Mucosa of descending colon (tissue), 3 donors: ENCODE results near the gene SPATA6L. TPM values are rescaled to one million over a fixed set of nuclear protein-coding genes. Genes with fewer than 3 reads are reported as not detected.

Experiments
- ATAC-seq: fragments of 200-7000 bp; cut with Tn5 transposase; one replicate; pipeline ENCODE4 v1.9.1; 2020; ENCODE audit warnings: mild to moderate bottlenecking, moderate library complexity
- DNase-seq, 3 donors: peaks; one replicate each; pipeline ENCODE4 v3.0.0-alpha.2; 2020
- H3K36me3 ChIP-seq: fragments of 200-600 bp; one replicate; pipeline ENCODE4 v1.8.0; 2021; ENCODE audit warnings: low read depth, mild to moderate bottlenecking
- H3K4me1 ChIP-seq: fragments of 200-600 bp; one replicate; pipeline ENCODE4 v1.8.0; 2021; ENCODE audit warnings: low read depth, mild to moderate bottlenecking
- H3K4me3 ChIP-seq: fragments of 200-600 bp; one replicate; pipeline ENCODE4 v1.8.0; 2021; ENCODE audit warnings: mild to moderate bottlenecking
- H3K9me3 ChIP-seq: fragments of 200-600 bp; one replicate; pipeline ENCODE4 v1.8.0; 2021; ENCODE audit warnings: mild to moderate bottlenecking
- CTCF ChIP-seq: fragments of 200-600 bp; IDR thresholded peaks from one replicate; pipeline ENCODE4 v1.8.0; 2022; ENCODE audit warnings: antibody characterized with exemption, mild to moderate bottlenecking
- intact Hi-C, 2 donors: fragments of 100-400 bp; cut with DNase I in 1 of 2; cut with micrococcal nuclease in 1 of 2; formaldehyde crosslinking; loops; one replicate each; pipeline versions ENCODE4 v1.11.0 to v1.11.1; 2022; cut with DNase I, micrococcal nuclease
- total RNA-seq, 3 donors: library from RNA; stranded (reverse); fragmentation: NEBNext Ultra II Directional in 2 of 3; extraction: Animal tissue kit (Norgen Biotek cat#: 25700) in 2 of 3; gene quantifications; one replicate each; pipeline versions ENCODE4 v1.2.1 to v1.2.4, GENCODE V29; 2021 to 2023
- donor health status: DM: no; HTN: no; CAD: no; lungs with moderate emphysema.
- donor health status: DM: no; HTN: no; CAD: no.
- donor health status: DM: no; HTN: yes; CAD: no.

Gene SPATA6L
- total RNA-seq, 3 donors from 2014 or later: 4.5 to 4.9 (median 4.7) TPM

DNA sequence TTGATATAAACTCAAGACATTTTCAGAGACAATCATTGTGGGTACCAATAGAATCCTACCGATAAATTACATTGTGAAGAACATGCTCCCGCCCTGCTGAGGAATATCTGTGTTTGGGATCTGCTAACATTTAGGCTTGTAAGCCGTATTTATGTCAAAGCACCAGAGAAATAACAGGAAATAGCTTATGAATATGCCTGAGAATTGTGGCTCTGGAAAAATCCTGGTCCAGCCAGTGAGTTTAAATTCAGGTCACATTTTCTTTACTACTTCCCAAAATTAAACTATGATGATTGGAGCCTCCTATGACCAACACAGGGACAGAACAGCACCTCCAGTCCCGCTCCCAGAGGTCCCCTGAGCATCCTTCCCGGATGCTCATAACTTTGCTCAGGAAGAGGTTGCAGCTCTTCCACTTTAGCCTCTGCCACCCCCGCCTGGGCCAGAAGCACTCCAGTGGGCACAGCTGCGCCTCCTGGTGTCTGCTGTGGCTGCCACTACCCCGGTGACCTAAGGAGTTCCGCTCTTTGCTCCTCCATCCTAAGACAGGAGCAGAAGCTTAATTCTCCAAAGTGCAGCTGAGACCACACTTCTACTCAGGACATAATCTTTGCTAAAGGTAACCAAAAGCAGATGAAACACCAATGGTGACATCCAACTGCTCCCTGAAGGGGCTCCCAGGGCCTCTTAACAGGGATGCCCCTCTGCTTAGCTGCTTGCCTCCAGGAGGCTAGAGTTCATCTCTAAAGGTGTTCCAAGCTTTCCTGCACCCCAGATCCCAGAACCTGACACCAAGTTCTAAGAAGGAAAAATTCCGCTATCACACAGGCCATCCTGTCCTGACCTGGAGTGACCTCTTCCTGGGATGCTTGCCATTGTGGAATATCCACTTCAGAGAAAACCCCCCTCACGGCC is 117.2 kb downstream of the SPATA6L start:
- H3K36me3 ChIP-seq: no peaks in the 10 kb centered on the region
- no peaks in the 10 kb centered on the region for H3K4me1 ChIP-seq
- no peak for TF ChIP-seq CTCF
- intact Hi-C loops: no loop called here
- H3K9me3 ChIP-seq: no peaks in the 10 kb centered on the region
- DNase-seq: peak in 2 of 3 donors; percentile 40 to 43
- ATAC-seq: peak; percentile 51
- no peak overlapping the region for H3K4me3 ChIP-seq

Other genes with a start within 250 kb of the SPATA6L start
- gene SLC1A1, start 176.0 kb downstream of the SPATA6L start, total RNA-seq: 10 to 100 TPM; 16.8 to 44.8 (median 37.0) TPM
- gene PLPP6, start 4.2 kb downstream of the SPATA6L start, total RNA-seq: 10 to 100 TPM in 2 of 3 donors, 1 to 10 TPM in 1; 9.5 to 21.5 (median 17.2) TPM
- gene CDC37L1, start 13.1 kb upstream of the SPATA6L start, total RNA-seq: 10 to 100 TPM; 11.1 to 27.1 (median 13.9) TPM
- 10 to 100 TPM; 71.4 to 86.8 (median 74.0) TPM for gene AK3, start 74.7 kb upstream of the SPATA6L start, total RNA-seq
- 10 to 100 TPM; 12.0 to 13.3 (median 12.4) TPM for gene RCL1, start 126.5 kb upstream of the SPATA6L start, total RNA-seq